Measurements from ENCODE around the gene PLEKHH3.
"Not testable (repeated sequence)": the region's sequence is repeated elsewhere in the genome, so short reads cannot be mapped to it uniquely, and the experiment has no call there.

Gene PLEKHH3

GRCh38 chr17:42670789-42671657, 5.8 kb downstream of the PLEKHH3 start:
- DNase-seq (ENCODE audit: low spot score) = no peak

- DNase-seq (ENCODE audit: low spot score) = no peak
Observed at GRCh38 chr17:42669977-42670788, 6.6 kb downstream of the PLEKHH3 start.

DNA sequence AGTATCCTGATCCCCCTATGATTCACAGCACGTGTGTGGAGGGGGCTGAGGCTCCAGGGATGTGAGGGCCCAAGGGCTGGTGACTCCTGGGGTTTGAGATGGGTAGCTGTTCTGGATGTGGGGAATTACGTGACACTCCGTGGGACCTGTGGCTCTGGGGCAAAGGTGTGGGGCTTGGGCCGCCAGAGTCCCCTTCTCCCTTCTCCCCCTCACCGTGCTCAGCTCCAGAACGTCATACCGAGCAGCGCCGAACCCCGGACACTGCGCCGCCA, 7.2 kb downstream of the PLEKHH3 start:
- no peak for DNase-seq (ENCODE audit: low spot score)

DNA sequence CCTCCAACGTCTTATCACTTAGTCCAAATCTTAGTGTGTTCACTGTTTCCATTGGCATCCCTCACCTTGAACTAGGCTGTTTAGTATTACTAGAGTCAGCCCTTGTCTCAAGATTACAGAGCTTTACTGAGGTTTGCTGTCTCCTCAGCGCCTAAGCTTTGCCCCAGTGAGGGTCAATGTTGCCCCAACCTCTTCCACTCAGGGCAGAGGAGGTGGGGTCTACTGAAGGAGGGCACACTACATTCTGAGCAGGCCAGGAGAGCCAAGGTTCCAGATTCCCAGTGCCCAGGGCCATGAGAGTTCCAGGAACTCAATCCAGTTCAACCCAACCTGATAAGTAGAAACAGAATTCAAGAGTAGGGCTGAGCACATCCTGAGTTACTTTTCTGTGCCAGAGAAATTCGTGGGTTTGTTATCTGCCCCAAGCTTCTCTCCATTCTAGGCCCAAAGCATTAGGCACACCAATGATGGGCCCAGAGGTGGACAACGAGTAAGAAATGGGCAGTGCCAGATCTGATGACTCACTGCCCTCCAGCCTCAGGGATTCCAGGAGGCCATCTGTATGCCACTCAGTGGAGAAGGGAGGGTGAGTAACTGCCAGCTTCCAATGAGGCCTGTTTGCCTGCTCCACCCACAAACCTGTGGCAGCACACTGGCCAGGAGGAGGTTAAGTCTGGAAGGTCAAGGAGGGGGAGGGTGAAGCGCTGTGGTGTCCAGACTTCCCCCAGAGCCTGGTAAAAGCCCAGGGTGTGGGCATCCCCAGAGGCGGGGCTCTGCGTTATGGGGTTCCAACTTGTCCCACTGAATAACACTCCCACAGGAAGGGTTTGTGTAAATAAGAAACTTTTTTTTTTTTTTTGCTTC, 9.5 kb downstream of the PLEKHH3 start:
- no peak for DNase-seq (ENCODE audit: low spot score)

- DNase-seq (ENCODE audit: low spot score) = not testable (repeated sequence)
Observed at GRCh38 chr17:42666126-42666525, 10.7 kb downstream of the PLEKHH3 start.

- DNase-seq (ENCODE audit: low spot score) = no peak
Observed at GRCh38 chr17:42665581-42666001, 11.2 kb downstream of the PLEKHH3 start.

DNA sequence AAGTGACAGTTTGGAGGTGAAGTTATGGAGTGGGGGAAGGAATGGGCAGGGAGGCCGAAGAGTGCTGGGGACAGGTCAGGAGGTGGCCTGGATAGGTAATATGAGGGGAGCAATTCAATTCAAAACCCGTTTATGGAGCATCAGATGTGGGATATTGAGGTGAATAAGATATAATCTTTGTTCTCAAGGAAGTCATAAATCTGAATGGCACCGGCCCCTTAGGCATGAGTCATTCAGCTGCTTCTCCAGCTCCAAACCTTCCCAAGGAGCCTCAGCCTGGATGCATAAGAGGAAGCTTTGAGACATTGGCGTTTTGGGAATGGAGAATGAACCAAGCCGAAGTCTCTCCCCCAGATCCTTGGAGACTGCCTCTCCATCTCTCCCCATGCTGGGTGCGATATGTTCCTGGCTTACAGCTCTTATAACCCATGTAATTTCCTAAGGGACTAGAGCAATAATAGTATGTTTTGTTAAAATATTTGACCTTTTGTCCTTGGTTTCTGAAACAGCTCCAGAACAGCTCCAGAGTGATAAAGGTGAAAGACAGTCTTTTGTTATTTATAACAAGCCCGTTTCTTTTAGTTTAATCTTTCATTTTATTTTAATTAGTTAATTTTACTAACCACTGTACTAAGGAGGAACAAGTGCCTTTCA, 16.0 kb downstream of the PLEKHH3 start:
- DNase-seq (ENCODE audit: low spot score) = no peak

GRCh38 chr17:42659932-42660274, 16.9 kb downstream of the PLEKHH3 start:
- not testable (repeated sequence) for DNase-seq (ENCODE audit: low spot score)

DNA sequence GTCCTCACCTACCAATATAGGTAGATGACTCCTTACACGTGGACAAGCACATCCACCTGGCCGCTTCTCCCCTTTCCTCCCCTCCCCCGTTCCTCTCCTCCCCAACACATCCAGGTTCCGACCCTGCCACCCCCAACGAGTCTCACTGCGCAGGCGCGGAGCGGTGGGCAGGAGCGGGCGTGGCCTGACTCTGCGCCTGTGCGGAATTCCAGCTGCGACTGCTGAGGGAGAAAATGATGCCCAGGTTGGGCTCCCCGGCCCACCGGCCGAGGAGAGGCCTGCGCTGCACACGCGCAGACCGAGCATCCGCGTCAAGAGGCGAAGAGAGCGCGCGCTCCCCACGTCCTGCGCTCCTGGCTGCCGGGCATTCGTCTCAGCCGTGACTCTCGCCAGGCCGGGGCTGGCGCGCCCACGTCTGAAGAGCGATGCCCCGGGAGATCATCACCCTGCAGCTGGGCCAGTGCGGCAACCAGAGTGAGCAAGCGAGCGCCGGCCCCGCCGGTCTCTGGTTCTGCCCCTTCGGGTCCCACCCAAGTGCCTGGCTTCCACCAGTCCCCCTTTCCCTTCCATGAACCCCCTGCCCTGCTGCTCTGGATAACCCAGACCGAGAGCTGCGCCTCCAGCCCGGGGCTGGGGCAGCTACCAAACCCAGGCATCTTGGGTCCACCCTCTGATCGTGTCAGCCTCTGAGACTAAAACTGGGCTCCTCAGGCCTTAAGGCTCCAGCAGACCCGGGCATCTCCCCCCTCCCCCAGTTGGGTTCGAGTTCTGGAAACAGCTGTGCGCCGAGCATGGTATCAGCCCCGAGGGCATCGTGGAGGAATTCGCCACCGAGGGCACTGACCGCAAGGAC, 17.5 kb downstream of the PLEKHH3 start, which contains the start of gene TUBG2:
Gene TUBG2, plus strand, starts transcription at position 206 of the 853 bp plus-strand sequence. Its CDS starts 220 bp downstream, at position 426.
- DNase-seq (ENCODE audit: low spot score) = peak; percentile 99

- no peak for DNase-seq (ENCODE audit: low spot score)
Observed at GRCh38 chr17:42657824-42658588, 18.8 kb downstream of the PLEKHH3 start.

- no peak for DNase-seq (ENCODE audit: low spot score)
Observed at GRCh38 chr17:42655528-42655927, 21.3 kb downstream of the PLEKHH3 start.

DNA sequence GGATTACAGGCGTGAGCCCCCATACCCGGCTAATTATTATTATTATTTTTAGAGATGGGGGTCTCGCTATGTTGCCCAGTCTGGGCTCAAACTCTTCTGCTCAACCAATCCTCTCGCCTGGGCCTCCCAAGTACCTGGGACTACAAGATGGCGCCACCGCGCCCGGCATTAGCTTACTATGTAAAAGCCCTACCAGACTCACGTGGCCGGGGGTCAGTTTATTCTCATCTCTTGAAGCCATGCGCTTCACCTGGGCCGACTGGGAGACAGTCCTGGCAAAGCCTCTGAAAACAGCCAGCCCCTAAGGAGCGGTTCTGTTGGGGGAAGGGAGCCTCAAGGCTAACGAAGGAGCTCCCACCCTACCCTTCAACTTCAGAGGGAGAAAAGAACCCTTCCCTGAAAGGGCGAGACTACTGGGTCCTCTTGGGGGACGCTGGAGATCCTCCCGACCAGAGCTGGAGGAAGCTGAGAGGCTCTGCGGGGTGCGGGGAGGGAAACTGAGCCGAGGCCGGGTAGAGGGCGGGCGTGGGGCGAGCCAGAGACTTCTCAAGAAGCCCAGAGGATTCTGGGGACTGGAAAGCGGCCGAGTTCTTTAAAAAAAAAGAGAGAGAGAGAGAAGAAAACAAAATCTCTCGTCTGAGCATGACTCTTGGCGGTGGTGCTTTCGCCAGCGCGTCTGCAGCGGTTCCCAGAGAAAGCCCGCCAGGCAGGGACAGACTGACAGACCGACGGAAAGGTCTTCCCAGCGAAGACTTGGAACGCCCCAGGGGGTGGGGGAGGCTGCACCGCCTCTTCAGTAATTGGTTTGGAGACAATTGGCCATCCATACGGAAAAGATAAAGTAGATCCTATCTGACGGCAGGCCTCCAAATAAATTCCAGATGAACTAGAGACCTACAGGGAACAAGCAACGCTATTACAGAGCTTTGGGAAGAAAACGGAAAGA, 23.3 kb downstream of the PLEKHH3 start:
- DNase-seq (ENCODE audit: low spot score) = no peak

- no peak for DNase-seq (ENCODE audit: low spot score)
Observed at GRCh38 chr17:42651392-42651791, 25.4 kb downstream of the PLEKHH3 start.

- DNase-seq (ENCODE audit: low spot score) = no peak
Observed at GRCh38 chr17:42647778-42648177, 29.0 kb downstream of the PLEKHH3 start.

- DNase-seq (ENCODE audit: low spot score) = no peak
Observed at GRCh38 chr17:42642336-42642735, 34.5 kb downstream of the PLEKHH3 start.

DNA sequence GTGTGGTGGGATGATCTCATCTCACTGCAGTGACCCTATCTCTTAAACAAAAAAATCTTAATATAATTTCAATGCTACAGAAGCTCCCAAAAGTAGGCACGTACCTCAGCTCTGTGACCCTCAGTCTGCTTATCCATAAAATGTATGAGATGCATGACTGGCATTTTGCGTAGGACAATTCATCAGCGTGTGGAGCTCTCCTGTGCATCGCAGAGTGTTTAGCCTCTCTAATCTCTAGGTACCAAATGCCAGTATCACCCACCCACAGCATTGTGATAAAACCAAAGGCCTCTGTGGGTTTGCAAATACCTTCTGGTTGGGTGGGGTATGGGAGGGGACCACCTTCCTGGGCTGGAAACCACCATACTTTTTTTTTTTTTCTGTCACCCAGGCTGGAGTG, 36.7 kb downstream of the PLEKHH3 start:
- no peak for DNase-seq (ENCODE audit: low spot score)

- DNase-seq (ENCODE audit: low spot score) = no peak
Observed at GRCh38 chr17:42639525-42640113, 37.2 kb downstream of the PLEKHH3 start.

DNA sequence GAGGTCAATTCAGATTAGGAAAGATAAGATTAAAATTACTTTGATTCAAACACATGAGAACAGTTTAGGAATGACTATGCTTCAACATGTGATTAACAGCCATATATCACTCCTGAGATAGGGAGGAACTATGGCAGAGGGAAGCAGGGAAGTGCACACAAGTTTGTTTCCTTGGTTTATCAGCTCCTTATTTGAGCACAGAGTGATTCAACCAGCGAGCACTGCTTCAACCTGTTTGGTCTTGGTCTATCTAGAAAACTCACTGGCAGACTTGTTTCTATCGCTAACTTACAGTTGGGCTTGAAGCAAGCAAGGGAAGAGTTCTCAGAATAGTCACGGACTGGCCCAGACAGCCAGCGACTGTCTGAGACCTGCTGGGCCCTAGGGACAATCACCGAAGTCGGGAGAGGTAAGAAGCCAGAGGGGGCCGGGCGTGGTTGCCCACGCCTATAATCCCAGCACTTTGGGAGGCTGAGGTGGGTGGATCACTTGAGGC, 43.8 kb downstream of the PLEKHH3 start:
- DNase-seq (ENCODE audit: low spot score) = no peak
